GM03348 (cell line): ENCODE results near the gene CERS1.
A peak's percentile ranks its signal among the peaks of the same experiment; 100 is the strongest.

Experiments
- DNase-seq: peaks from one replicate; pipeline ENCODE4 v3.0.0; 2012; ENCODE audit warnings: low spot score

The CERS1 gene

GRCh38 chr19:18895824-18896341 is at the start of gene CERS1:
Gene CERS1, minus strand, starts transcription at chr19:18896158. Its CDS starts 86 bp downstream, at chr19:18896072.
- DNase-seq = peak; percentile 55

- DNase-seq = no peak
Observed at GRCh38 chr19:18945297-18945696, 49.3 kb upstream of the CERS1 start.

- DNase-seq = no peak
Observed at GRCh38 chr19:18943465-18943864, 47.5 kb upstream of the CERS1 start.

GRCh38 chr19:18942692-18943091 is 46.7 kb upstream of the CERS1 start:
- no peak for DNase-seq

- DNase-seq = no peak
Observed at GRCh38 chr19:18941628-18942354, 45.8 kb upstream of the CERS1 start.

- peak; percentile 97 for DNase-seq
Observed at GRCh38 chr19:18940769-18941627, 45.0 kb upstream of the CERS1 start, which contains the start of gene HOMER3. Gene HOMER3, minus strand, starts transcription at chr19:18941217. Its CDS starts 2,235 bp downstream, at chr19:18938982.

- peak; percentile 85 for DNase-seq
Observed at GRCh38 chr19:18939922-18940768, 44.2 kb upstream of the CERS1 start.

- no peak for DNase-seq
Observed at GRCh38 chr19:18939163-18939562, 43.2 kb upstream of the CERS1 start.

GRCh38 chr19:18933297-18933696 is 37.3 kb upstream of the CERS1 start:
- no peak for DNase-seq

- DNase-seq = peak; percentile 87
Observed at GRCh38 chr19:18932216-18932841, 36.4 kb upstream of the CERS1 start.

GRCh38 chr19:18931316-18932162 is 35.6 kb upstream of the CERS1 start:
- no peak for DNase-seq

GRCh38 chr19:18929311-18929710 is 33.4 kb upstream of the CERS1 start:
- DNase-seq = no peak

GRCh38 chr19:18928018-18928805 is 32.3 kb upstream of the CERS1 start:
- no peak for DNase-seq

- DNase-seq = no peak
Observed at GRCh38 chr19:18924684-18925213, 28.8 kb upstream of the CERS1 start.

- no peak for DNase-seq
Observed at GRCh38 chr19:18922228-18922985, 26.4 kb upstream of the CERS1 start.

- DNase-seq = no peak
Observed at GRCh38 chr19:18921593-18921992, 25.6 kb upstream of the CERS1 start.

GRCh38 chr19:18920400-18920799 is 24.4 kb upstream of the CERS1 start:
- DNase-seq = no peak

GRCh38 chr19:18919900-18920214 is 23.9 kb upstream of the CERS1 start:
- DNase-seq = no peak
